K562 (cell line): Measurements from ENCODE around the gene PTPRB.

Experiments used
- BRF2 ChIP-seq: IDR thresholded peaks from 3 replicates; pipeline ENCODE4 v1.6.1; 2011; ENCODE audit warnings: borderline replicate concordance, mild to moderate bottlenecking; ENCODE audit not compliant: insufficient read length, insufficient read depth
- CTCF ChIP-seq, 3 experiments: IDR thresholded peaks in 2 of 3; conservative IDR thresholded peaks in 1 of 3; 2 replicates each; pipeline ENCODE4 v1.5.1; 2011 to 2012; ENCODE audit warnings: low read length in 3 of 3, mild to moderate bottlenecking in 3 of 3, control low read depth in 2 of 3, improper control_type of control experiment in 1 of 3, inconsistent platforms in 1 of 3, low read depth in 1 of 3, mixed read lengths in 1 of 3, moderate library complexity in 1 of 3; ENCODE audit not compliant: insufficient read depth in 2 of 3
- HMGXB4 ChIP-seq: sonication (generic); formaldehyde crosslinking; IDR thresholded peaks from 2 replicates; pipeline ENCODE4 v1.8.1; 2023; ENCODE audit warnings: mild to moderate bottlenecking, missing genetic modification reagents
- RCOR1 ChIP-seq, 2 experiments: IDR thresholded peaks; 2 replicates each; pipeline ENCODE4 v1.6.1; 2012; ENCODE audit warnings: low read depth in 2 of 2, low read length in 2 of 2, borderline replicate concordance in 1 of 2, improper control_type of control experiment in 1 of 2

- TF ChIP-seq CTCF (IDR thresholded peaks at IDR 0.05 in 2 of 3, conservative IDR thresholded peaks at IDR 0.05 in 1 of 3; ENCODE audit: insufficient read depth in 2 of 3, low read depth in 1 of 3, low read length in 3 of 3): no peak
- no peak for TF ChIP-seq BRF2
- no peak for TF ChIP-seq HMGXB4 (CRISPR knock-in tag)
- no peak for TF ChIP-seq RCOR1 (IDR thresholded peaks at IDR 0.05; ENCODE audit: borderline replicate concordance in 1 of 2, low read depth in 2 of 2, low read length in 2 of 2)
Observed at GRCh38 chr12:70607107-70607506, 30.1 kb downstream of the PTPRB start.
